ENCODE measurements around the gene PHLDA1. TPM values are rescaled to one million over a fixed set of nuclear protein-coding genes. Genes with fewer than 3 reads are reported as not detected.

Gene PHLDA1
- total RNA-seq, 2 experiments from 2014 or later = 0.44 to 2.1 TPM

DNA sequence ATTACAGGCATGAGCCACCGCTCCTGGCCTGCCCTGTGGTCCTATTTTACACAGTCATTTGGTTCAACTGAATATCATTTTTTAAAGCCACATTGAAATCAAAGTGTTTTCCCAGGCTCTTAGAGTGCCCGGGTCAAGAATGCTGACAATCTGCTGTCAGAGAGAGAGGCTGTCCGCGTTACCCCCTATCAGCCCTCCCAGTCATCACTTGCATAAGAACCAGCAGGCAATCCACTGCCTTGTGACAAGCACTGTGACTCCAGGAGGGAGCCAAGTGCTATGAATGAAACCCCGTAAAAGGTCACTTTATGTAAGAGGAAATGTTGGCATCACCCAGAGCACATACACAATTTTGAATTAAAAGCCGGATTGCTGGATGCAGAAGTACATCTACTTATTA, 13.5 kb downstream of the PHLDA1 start:
- POLR2A ChIA-PET = no interaction called here
- no peak overlapping the region for H2AFZ ChIP-seq (ENCODE audit: low read length)

DNA sequence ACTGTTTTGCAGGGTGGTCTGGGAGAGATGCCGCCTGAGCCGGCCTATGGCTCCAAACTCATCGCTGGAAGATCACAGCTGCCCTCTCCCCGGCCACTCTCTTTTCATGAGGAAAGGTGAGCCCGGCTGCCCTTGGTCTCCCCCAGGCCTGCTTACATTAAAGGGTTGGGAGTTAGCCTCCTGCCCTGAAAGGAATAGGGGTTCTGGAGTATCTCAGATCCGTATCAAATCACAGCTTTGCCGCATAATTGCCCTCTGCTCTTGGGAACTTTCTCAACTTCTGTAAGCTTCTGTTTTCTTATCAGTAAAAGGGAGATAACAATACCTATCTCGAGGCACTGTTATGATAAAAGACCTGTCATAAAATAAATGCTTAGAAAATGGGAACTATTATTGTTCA, 17.6 kb downstream of the PHLDA1 start:
- intact Hi-C loops (cut with micrococcal nuclease; ENCODE audit: unreplicated experiment) = no loop called here
- Histone ChIP-seq H3K79me2 (ENCODE audit: insufficient read depth, low read depth, low read length) (no peaks in the 10 kb centered on the region), H3K4me2 (ENCODE audit: low read length) (no peak overlapping the region), H2AFZ (ENCODE audit: low read length) (no peak overlapping the region), H3K27ac (ENCODE audit: low read depth, low read length, poor library complexity, severe bottlenecking) (no peak overlapping the region), H3K9me3 (ENCODE audit: low read length) (no peaks in the 10 kb centered on the region), H3K9me2 (ENCODE audit: insufficient read depth, low read length) (no peaks in the 10 kb centered on the region), H3K4me3 (ENCODE audit: low read depth, low read length, poor library complexity, severe bottlenecking) (no peak overlapping the region), H3K36me3 (ENCODE audit: insufficient read depth, low read length) (no peaks in the 10 kb centered on the region), H3K4me1 (ENCODE audit: insufficient read depth, low read length, poor library complexity, severe bottlenecking) (no peaks in the 10 kb centered on the region), H4K20me1 (ENCODE audit: insufficient read depth, low read length) (no peaks in the 10 kb centered on the region)
- no peak for DNase-seq (ENCODE audit: low spot score)
- TF ChIP-seq EZH2phosphoT487 (IDR thresholded peaks at IDR 0.05; ENCODE audit: borderline replicate concordance, low read depth, low read length) = no peak
- TF ChIP-seq, protein P1, sequence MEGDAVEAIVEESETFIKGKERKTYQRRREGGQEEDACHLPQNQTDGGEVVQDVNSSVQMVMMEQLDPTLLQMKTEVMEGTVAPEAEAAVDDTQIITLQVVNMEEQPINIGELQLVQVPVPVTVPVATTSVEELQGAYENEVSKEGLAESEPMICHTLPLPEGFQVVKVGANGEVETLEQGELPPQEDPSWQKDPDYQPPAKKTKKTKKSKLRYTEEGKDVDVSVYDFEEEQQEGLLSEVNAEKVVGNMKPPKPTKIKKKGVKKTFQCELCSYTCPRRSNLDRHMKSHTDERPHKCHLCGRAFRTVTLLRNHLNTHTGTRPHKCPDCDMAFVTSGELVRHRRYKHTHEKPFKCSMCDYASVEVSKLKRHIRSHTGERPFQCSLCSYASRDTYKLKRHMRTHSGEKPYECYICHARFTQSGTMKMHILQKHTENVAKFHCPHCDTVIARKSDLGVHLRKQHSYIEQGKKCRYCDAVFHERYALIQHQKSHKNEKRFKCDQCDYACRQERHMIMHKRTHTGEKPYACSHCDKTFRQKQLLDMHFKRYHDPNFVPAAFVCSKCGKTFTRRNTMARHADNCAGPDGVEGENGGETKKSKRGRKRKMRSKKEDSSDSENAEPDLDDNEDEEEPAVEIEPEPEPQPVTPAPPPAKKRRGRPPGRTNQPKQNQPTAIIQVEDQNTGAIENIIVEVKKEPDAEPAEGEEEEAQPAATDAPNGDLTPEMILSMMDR (conservative IDR thresholded peaks at IDR 0.05; ENCODE audit: low read length) = no peak
- CTCF ChIA-PET (ENCODE audit: unreplicated experiment) = no interaction called here
- no TSS peak for BruUV-seq (replicated peaks)
- POLR2A ChIA-PET = no interaction called here

More for the DNA sequence above, 13.5 kb downstream of the PHLDA1 start:
- H3K4me3 ChIP-seq (ENCODE audit: low read depth, low read length, poor library complexity, severe bottlenecking) = no peak overlapping the region
- H3K9me2 ChIP-seq (ENCODE audit: insufficient read depth, low read length) = no peaks in the 10 kb centered on the region
- intact Hi-C loops (cut with micrococcal nuclease; ENCODE audit: unreplicated experiment) = no loop called here
- H3K4me2 ChIP-seq (ENCODE audit: low read length) = no peak overlapping the region
- H3K79me2 ChIP-seq (ENCODE audit: insufficient read depth, low read depth, low read length) = no peaks in the 10 kb centered on the region
- no peaks in the 10 kb centered on the region for H3K9me3 ChIP-seq (ENCODE audit: low read length)
- no peaks in the 10 kb centered on the region for H3K36me3 ChIP-seq (ENCODE audit: insufficient read depth, low read length)
- TF ChIP-seq, protein P1 (conservative IDR thresholded peaks at IDR 0.05; ENCODE audit: low read length) = no peak
- no peak for TF ChIP-seq EZH2phosphoT487 (IDR thresholded peaks at IDR 0.05; ENCODE audit: borderline replicate concordance, low read depth, low read length)
- H3K4me1 ChIP-seq (ENCODE audit: insufficient read depth, low read length, poor library complexity, severe bottlenecking) = no peaks in the 10 kb centered on the region
- BruUV-seq (replicated peaks) = no TSS peak
- H4K20me1 ChIP-seq (ENCODE audit: insufficient read depth, low read length) = no peaks in the 10 kb centered on the region
- DNase-seq (ENCODE audit: low spot score) = no peak
- CTCF ChIA-PET (ENCODE audit: unreplicated experiment) = no interaction called here
- H3K27ac ChIP-seq (ENCODE audit: low read depth, low read length, poor library complexity, severe bottlenecking) = no peak overlapping the region

DNA sequence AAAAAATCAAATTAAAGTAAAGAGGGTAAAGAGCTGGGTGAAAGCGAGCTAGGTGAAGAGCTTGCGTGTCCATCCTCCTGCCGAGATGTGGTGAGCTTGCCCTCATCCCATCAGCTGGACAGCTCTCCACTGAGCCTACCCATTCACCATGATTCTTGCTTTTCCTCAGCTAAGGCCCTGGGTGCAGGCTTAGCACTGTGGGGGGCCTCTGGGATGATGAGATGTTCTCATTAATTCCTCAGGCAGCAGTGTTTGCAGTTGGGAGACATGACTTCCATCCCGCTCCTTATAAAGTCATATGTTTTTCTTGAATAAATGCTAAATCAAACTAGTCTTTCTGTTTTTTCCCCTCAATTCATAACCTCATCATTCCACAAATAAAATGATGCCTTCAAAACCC, 18.0 kb downstream of the PHLDA1 start:
- no peaks in the 10 kb centered on the region for H3K9me2 ChIP-seq (ENCODE audit: insufficient read depth, low read length)
- H2AFZ ChIP-seq (ENCODE audit: low read length) = no peak overlapping the region
- TF ChIP-seq, protein P1 (conservative IDR thresholded peaks at IDR 0.05; ENCODE audit: low read length) = no peak
- no peak for TF ChIP-seq EZH2phosphoT487 (IDR thresholded peaks at IDR 0.05; ENCODE audit: borderline replicate concordance, low read depth, low read length)
- no peaks in the 10 kb centered on the region for H3K36me3 ChIP-seq (ENCODE audit: insufficient read depth, low read length)
- no peaks in the 10 kb centered on the region for H3K9me3 ChIP-seq (ENCODE audit: low read length)
- DNase-seq (ENCODE audit: low spot score) = no peak
- H4K20me1 ChIP-seq (ENCODE audit: insufficient read depth, low read length) = no peaks in the 10 kb centered on the region
- ChIA-PET CTCF (ENCODE audit: unreplicated experiment) (no interaction called here), POLR2A (interaction anchor here (1.1 kb wide), 1 partner anchor 17 kb away, joined by 5 read pairs; no protein-coding TSS in a partner anchor)
- no peak overlapping the region for H3K27ac ChIP-seq (ENCODE audit: low read depth, low read length, poor library complexity, severe bottlenecking)
- intact Hi-C loops (cut with micrococcal nuclease; ENCODE audit: unreplicated experiment) = no loop called here
- no peak overlapping the region for H3K4me3 ChIP-seq (ENCODE audit: low read depth, low read length, poor library complexity, severe bottlenecking)
- H3K4me2 ChIP-seq (ENCODE audit: low read length) = no peak overlapping the region
- H3K79me2 ChIP-seq (ENCODE audit: insufficient read depth, low read depth, low read length) = no peaks in the 10 kb centered on the region
- no peaks in the 10 kb centered on the region for H3K4me1 ChIP-seq (ENCODE audit: insufficient read depth, low read length, poor library complexity, severe bottlenecking)
- BruUV-seq (replicated peaks) = no TSS peak
